Glutamatergic neuron (in vitro differentiated cells): ENCODE results near the gene SMAD3. TPM values are rescaled to one million over a fixed set of nuclear protein-coding genes. Genes with fewer than 3 reads are reported as not detected.

Experiments used
- DNase-seq: peaks from one replicate; pipeline ENCODE4 v3.0.0; 2022
- H3K27ac Mint-ChIP-seq: one replicate; pipeline ENCODE4 v1.8.0; 2020; ENCODE audit warnings: mild to moderate bottlenecking, mixed read lengths, inconsistent platforms; ENCODE audit not compliant: unreplicated experiment
- H3K27me3 Mint-ChIP-seq: one replicate; pipeline ENCODE4 v1.8.0; 2020; ENCODE audit warnings: mild to moderate bottlenecking, moderate library complexity, mixed read lengths, inconsistent platforms; ENCODE audit not compliant: unreplicated experiment
- H3K36me3 Mint-ChIP-seq: one replicate; pipeline ENCODE4 v1.8.0; 2020; ENCODE audit warnings: mild to moderate bottlenecking, mixed read lengths, inconsistent platforms; ENCODE audit not compliant: unreplicated experiment
- H3K4me1 Mint-ChIP-seq: one replicate; pipeline ENCODE4 v1.8.0; 2020; ENCODE audit warnings: mild to moderate bottlenecking, low read depth, mixed read lengths, inconsistent platforms; ENCODE audit not compliant: unreplicated experiment
- H3K4me3 Mint-ChIP-seq: one replicate; pipeline ENCODE4 v1.8.0; 2020; ENCODE audit warnings: mild to moderate bottlenecking, mixed read lengths, inconsistent platforms; ENCODE audit not compliant: unreplicated experiment
- H3K9me3 Mint-ChIP-seq: one replicate; pipeline ENCODE4 v1.8.0; 2020; ENCODE audit warnings: mild to moderate bottlenecking, moderate library complexity, mixed read lengths, inconsistent platforms; ENCODE audit not compliant: unreplicated experiment
- total RNA-seq: library from RNA; stranded (reverse); fragmentation: NEBNext Ultra II Directional; extraction: Animal tissue kit (Norgen Biotek cat#: 25700); gene quantifications from one replicate; pipeline ENCODE4 v1.2.1, GENCODE V29; 2021; ENCODE audit not compliant: unreplicated experiment
- TF ChIP-seq, protein P1 (sequence below): fragments of 200-600 bp; sonication (generic); IDR thresholded peaks from one replicate; pipeline ENCODE4 v1.5.0; 2021; ENCODE audit not compliant: partially characterized antibody, unreplicated experiment

Gene SMAD3
- total RNA-seq, 1 donor from 2014 or later = 5.0 TPM

DNA sequence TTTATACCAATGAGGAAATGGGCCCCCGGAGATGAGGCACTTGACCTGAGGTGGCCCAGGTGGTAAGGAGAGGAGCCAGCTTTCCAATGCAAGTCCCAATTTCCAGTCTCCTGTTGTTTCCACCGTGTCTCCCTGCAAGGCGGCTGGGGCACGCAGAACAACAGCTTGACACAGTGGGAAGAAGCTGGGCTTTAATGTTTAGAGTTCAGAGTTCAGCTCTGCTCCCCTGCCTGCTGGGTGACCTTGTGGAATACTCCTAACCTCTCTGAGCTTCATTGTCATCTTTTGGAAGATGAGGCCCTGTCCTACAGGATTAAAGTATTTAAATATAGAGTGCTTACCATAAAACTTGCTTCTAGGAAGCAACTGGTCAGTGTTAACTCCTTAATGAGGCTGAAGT lies 80.3 kb downstream of the SMAD3 start:
- no peak overlapping the region for H3K4me3 Mint-ChIP-seq
- H3K4me1 Mint-ChIP-seq = peaks cover 7% of the 10 kb centered on the region

DNA sequence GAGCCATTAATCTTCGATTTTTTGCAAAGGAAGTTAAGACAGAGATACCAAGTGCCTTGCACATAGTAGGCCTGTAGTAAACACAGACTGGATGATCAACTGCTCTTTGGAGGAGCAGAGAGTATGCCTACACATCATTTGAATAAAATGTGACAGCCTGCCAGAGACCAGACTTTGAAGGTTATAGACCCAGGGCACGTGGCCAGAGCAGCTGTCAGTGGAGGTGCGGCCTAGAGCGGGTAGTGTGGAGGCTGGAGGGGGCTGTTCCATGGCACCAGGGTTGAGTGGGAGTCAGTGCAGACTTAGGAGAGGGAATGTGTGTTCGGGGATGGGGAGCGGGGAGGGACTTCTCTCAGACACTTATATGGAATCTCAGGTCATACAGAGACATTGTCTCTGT lies 80.8 kb downstream of the SMAD3 start:
- H3K9me3 Mint-ChIP-seq = no peaks in the 10 kb centered on the region
- TF ChIP-seq, protein P1, sequence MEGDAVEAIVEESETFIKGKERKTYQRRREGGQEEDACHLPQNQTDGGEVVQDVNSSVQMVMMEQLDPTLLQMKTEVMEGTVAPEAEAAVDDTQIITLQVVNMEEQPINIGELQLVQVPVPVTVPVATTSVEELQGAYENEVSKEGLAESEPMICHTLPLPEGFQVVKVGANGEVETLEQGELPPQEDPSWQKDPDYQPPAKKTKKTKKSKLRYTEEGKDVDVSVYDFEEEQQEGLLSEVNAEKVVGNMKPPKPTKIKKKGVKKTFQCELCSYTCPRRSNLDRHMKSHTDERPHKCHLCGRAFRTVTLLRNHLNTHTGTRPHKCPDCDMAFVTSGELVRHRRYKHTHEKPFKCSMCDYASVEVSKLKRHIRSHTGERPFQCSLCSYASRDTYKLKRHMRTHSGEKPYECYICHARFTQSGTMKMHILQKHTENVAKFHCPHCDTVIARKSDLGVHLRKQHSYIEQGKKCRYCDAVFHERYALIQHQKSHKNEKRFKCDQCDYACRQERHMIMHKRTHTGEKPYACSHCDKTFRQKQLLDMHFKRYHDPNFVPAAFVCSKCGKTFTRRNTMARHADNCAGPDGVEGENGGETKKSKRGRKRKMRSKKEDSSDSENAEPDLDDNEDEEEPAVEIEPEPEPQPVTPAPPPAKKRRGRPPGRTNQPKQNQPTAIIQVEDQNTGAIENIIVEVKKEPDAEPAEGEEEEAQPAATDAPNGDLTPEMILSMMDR = no peak
- DNase-seq = peak; percentile 43
- peaks cover 7% of the 10 kb centered on the region for H3K4me1 Mint-ChIP-seq
- H3K4me3 Mint-ChIP-seq = no peak overlapping the region
- H3K27ac Mint-ChIP-seq = no peak overlapping the region
- no peaks in the 10 kb centered on the region for H3K36me3 Mint-ChIP-seq
- peaks cover 10% of the 10 kb centered on the region for H3K27me3 Mint-ChIP-seq

More for the DNA sequence above, 80.3 kb downstream of the SMAD3 start:
- peaks cover 10% of the 10 kb centered on the region for H3K27me3 Mint-ChIP-seq
- H3K27ac Mint-ChIP-seq = no peak overlapping the region
- H3K9me3 Mint-ChIP-seq = no peaks in the 10 kb centered on the region
- TF ChIP-seq, protein P1 = no peak
- no peaks in the 10 kb centered on the region for H3K36me3 Mint-ChIP-seq
- DNase-seq = no peak

DNA sequence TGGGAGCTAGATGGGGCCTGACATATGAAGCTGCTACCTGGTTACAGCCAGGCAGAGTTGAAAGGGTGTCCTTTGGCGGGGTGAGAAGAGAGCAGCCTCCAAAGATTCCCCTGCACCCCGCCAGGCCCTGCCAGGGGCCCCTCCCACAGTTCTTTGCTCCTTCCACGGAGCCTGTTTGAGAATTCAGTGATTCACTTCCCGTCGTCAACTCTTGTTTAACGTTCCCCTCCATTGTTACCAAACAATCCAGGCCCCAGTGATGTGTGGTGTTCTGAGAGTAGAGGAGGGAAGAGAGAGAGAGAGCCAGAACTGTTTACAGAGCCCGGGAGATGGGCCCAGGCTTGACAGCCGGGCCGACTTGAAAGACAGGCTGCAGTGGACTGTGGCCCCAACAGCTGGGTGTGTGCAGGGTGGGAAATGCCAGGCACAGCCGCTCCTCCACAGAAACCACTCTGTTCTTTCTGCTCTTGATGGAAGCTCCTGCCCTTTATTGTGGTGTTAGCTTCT lies 81.5 kb downstream of the SMAD3 start:
- peaks cover 7% of the 10 kb centered on the region for H3K4me1 Mint-ChIP-seq
- H3K4me3 Mint-ChIP-seq = no peak overlapping the region

DNA sequence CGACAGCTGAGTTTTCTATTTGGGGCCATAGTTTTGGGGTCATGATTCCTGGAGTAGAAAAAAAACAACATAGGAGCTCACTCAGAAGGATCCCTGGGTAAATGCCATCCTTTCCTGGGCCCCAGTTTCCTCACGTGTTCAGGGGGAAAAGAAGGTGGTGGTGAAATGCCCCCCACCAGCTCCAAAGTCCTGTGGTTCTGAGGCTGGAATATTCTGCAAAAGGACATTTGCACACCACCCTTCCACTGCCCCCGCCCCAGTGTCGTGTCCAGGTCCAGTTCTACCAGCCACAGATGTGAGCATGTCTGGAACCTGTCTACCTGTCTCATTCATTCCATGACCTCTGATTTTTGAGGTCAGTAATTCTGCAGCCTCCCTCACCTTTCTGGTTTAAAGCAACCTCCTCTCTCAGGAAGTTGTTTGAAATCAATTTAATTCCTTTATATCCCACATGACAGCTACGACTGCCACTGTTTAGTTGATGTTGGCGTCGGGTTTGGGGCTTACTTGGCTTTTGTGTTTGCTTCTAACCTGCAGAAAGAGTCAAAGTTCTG lies 82.1 kb downstream of the SMAD3 start:
- Mint-ChIP-seq H3K27me3 (peaks cover 10% of the 10 kb centered on the region), H3K4me1 (peaks cover 3% of the 10 kb centered on the region), H3K4me3 (no peak overlapping the region), H3K27ac (no peak overlapping the region), H3K9me3 (no peaks in the 10 kb centered on the region), H3K36me3 (no peaks in the 10 kb centered on the region)
- DNase-seq = no peak
- TF ChIP-seq, protein P1 = no peak

More for the DNA sequence above, 81.5 kb downstream of the SMAD3 start:
- TF ChIP-seq, protein P1 = no peak
- Mint-ChIP-seq H3K27ac (no peak overlapping the region), H3K9me3 (no peaks in the 10 kb centered on the region), H3K27me3 (peaks cover 10% of the 10 kb centered on the region), H3K36me3 (no peaks in the 10 kb centered on the region)
- DNase-seq = no peak

DNA sequence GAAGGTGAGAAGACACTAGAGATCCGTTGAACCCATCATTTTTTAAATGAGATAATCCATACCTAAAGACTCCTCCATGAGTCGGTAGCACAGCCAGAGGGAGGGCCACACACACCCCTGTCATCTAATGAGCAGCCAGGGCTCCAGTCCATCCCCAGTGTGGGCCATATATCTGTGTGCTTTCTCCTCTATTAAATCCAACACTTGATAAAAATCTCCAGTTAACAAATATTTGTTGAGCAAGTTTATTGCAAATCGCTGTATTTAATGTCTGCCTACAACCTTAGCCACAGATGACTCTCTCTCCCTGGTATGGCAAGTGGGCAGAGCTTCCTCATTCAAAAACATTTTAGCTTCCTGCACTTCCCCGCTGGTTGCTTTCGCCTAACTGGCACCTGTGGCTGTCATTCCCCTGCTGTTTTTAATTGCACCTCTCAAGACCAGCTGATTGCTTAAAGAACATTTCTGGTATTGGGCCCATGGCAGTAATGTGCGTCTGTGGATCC lies 82.8 kb downstream of the SMAD3 start:
- Mint-ChIP-seq H3K4me3 (no peak overlapping the region), H3K27me3 (peaks cover 10% of the 10 kb centered on the region), H3K27ac (no peak overlapping the region), H3K9me3 (no peaks in the 10 kb centered on the region), H3K4me1 (peaks cover 2% of the 10 kb centered on the region), H3K36me3 (no peaks in the 10 kb centered on the region)
- no peak for DNase-seq
- TF ChIP-seq, protein P1 = no peak
